Measurements from ENCODE around the gene MGAT4B.

DNA sequence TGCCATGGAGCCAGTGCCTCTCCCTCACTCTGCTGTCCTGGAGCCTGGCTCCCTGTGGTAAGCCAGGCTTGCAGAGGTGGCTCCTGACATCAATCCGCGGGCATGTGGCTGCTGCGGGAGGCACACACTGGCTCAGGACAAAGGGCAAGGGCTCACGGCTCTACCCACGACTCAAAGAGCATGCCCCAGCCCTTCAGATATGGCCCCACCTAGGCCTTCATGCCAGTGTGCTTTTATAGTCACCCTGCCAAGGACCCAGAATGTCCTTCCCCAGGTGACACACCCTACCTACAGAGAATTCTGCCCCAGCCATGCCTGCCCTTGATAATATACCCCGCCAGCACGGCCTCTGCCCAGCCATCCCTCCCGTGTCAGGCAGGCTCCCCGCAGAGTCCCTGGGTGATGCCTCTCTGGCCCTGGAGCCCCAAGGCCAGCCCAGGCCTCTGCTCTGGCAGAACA lies 1.6 kb downstream of the MGAT4B start:
- TF ChIP-seq, protein P1, sequence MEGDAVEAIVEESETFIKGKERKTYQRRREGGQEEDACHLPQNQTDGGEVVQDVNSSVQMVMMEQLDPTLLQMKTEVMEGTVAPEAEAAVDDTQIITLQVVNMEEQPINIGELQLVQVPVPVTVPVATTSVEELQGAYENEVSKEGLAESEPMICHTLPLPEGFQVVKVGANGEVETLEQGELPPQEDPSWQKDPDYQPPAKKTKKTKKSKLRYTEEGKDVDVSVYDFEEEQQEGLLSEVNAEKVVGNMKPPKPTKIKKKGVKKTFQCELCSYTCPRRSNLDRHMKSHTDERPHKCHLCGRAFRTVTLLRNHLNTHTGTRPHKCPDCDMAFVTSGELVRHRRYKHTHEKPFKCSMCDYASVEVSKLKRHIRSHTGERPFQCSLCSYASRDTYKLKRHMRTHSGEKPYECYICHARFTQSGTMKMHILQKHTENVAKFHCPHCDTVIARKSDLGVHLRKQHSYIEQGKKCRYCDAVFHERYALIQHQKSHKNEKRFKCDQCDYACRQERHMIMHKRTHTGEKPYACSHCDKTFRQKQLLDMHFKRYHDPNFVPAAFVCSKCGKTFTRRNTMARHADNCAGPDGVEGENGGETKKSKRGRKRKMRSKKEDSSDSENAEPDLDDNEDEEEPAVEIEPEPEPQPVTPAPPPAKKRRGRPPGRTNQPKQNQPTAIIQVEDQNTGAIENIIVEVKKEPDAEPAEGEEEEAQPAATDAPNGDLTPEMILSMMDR (IDR thresholded peaks at IDR 0.05; ENCODE audit: insufficient read depth, low read depth, low read length) = no peak
- no peak for TF ChIP-seq EZH2 (IDR thresholded peaks at IDR 0.05; ENCODE audit: insufficient read depth, low read length)
